Measurements from ENCODE around the gene WBP2.
A peak's percentile ranks its signal among the peaks of the same experiment; 100 is the strongest.

Gene WBP2

GRCh38 chr17:75855310-75856061 is at the start of gene WBP2:
WBP2 (minus strand) TSS chr17:75855335; CDS start chr17:75855297, 38 bp downstream.
- peak; percentile 100 for DNase-seq (ENCODE audit: low spot score)

DNA sequence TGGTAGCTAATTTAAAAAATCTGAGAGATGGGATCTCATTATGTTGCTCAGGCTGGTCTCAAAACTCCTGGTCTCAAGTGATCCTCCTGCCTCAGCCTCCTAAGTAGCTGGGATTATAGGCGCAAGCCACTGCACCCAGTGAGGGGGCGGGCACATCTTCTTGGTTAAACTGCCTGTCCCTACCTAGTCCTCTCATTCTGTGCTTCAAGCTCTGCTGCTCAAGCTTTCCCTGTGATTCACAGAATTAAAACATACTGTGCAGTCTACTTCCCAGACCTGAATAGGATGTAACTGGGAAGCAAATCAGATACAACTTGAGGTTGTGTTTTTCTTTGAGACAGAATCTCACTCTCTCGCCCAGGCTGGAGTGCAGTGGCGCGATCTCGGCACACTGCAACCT is 47.3 kb upstream of the WBP2 start:
- no peak for DNase-seq (ENCODE audit: low spot score)

DNA sequence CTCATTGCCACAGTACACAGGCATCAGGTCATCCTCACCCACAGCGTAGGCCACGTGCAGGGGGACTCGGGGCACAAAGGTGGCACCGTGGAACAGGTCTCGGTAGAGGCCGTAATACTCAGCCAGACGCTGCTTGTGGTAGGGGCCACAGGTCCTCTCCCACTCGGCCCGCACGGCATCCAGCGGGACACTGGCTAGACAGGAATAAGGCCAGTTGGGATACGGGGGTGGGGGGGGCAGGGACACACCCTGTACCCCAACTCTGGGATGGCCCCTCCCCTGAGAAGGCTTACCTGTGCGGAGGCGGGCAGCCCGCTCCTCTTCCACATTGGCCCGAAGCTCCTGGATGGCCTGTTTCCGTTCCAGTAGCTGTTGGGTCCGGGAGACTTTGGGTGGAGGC is 46.6 kb upstream of the WBP2 start:
- no peak for DNase-seq (ENCODE audit: low spot score)

DNA sequence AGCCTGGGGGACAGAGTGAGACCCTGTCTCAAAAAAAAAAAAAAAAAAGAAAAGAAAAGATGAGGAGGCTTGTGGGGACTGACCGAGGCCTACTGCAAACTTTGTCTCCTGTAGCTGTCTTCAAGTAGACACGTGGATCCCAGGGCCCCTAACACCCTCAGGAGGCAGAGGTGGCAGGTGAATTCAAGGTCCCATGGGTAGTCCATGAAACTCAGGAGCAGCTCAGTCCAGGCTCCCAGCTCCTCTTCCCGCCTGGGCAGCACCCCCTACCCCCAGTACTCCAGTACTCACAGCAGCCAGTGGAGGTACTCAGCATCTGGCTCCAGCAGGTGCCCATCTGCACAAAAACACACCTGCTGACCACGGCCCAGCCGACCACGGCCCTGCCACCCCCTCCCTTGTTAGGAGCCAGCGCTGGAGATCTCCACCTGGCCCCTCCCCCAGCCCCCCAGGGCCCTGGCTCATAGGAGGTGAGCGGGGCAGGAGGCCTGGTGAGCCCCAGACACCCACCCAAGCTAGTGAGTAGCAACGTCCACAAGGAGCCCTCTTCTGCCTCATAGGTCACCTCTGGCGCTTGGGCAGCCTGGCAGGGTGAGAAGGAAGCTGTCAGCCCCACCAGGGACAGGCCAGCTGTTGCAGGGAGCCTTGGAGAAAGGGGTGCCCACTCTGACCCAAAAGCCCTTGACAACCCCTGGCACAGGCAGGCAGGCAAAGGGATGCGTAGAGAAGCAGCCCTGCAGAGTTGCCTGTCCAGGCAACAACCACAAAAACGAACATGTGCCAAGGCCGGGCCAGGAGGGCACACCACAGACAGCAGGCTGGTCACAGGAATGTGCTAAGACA is 45.8 kb upstream of the WBP2 start:
- DNase-seq (ENCODE audit: low spot score) = no peak

DNA sequence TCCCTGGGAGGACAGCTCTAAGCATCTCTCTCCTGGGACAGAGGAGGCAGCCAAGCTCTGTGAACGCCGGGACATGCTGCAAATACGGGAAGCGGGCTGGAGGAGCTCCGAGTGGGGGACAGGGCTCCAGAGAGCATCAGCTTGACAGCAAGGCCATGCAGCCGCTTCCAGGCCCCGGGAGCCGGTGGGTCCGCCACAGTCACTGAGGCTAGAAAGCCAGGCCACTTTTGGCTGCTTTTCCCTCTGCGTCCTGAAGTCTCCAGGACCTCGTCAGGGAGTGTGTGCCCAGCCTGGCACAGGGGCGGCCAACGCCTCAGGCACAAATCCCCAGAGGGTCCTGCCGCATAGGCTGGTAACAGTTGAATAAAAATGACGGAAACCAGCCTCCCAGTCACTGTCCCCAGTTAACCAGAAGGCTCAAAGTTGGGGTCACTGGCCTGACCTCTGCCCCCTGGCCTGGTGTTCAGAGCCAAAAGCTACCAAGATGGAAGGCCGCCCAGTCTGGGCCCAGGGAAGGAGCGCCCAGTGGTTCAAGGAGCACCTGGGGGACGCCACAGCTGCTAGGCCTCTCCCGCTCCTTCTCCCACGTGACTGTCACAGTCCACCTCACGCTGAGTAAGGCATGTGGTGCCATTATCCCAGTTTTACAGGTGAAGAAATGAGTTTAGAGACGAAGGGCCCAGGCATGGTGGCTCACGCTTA is 44.8 kb upstream of the WBP2 start:
- DNase-seq (ENCODE audit: low spot score) = no peak

GRCh38 chr17:75899353-75899752 is 44.2 kb upstream of the WBP2 start:
- DNase-seq (ENCODE audit: low spot score) = no peak

GRCh38 chr17:75898791-75899190 is 43.7 kb upstream of the WBP2 start:
- no peak for DNase-seq (ENCODE audit: low spot score)

GRCh38 chr17:75898065-75898464 is 42.9 kb upstream of the WBP2 start:
- DNase-seq (ENCODE audit: low spot score) = no peak

DNA sequence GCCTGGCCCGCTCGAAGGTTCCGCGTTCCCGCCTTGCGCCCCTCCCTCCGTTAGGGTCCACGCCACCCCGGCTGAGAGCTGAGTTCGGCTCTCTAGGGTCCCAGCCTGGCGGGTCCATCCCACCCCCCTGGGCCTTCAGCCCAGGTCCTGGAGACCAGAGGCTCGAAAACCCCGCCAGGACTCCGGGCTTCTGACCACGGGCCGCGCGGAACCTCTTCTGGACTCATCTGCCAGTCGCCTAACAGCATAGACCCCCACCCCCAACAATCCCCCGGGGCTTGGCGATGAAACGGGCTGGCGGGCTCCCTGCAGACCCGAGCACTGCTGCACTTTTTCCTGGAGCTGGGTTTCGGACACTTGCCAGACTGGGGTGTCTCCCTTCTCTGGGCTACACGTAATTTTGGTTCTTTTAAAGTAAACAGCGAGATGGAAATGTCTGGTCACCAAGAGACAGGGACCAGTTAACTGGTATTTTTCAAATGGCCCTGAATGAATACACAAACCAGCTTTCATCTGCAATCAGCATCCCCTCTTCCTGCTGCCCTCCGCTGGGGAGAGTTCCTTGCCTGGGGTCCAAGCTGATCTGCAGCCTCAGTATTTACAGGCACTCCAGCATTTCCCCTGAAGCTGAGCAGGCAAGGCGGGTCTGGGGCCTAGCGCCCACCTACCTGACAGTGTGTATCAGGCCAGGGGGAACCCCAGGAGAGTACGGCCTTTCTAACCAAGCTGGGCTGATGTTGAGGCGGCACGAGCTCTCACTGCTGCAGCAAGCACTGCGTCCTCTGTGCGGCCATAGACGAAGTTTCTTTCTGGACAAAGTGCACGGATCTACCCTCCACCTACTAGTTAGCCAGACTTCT is 42.3 kb upstream of the WBP2 start:
- DNase-seq (ENCODE audit: low spot score) = no peak

DNA sequence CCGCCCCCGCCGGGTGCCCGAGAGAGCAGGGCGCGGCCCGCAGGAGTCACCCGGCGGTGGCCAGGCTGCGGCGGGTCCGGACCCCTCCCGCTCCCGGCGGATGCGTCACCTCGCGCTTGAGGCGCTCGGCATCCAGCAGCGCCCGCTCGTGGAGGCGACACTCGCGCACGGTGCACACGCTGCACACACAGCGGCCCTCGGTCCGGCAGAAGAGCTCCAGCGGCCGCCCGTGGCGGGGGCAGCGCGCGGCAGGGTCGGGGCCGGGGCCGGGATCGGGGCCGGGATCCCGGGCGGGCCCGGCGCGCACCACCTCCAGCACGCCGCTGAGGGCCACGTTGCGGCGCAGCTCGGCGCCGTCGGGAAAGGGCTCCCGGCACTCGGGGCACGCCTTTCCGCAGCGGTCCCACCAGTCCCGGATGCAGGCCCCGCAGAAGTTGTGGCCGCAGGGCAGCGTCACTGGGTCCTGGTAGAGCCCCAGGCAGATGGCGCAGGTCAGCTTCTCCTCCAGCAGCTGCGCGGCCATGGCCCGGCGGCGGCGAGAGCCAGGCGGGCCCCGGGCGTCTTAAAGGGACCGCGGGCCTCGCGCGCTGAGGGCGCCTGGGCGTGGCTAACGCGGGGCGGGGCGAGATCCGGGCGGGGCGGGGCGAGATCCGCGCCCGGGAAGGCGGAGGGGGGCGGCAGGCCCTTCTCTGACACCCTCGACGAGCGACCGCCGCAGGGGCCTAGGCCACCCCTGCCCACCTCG is 41.5 kb upstream of the WBP2 start, which contains the start of gene TRIM65:
TSS of gene TRIM65 (minus strand) at position 537 of the 745 bp plus-strand sequence. CDS start at position 523, 14 bp downstream.
- DNase-seq (ENCODE audit: low spot score) = peak; percentile 78

DNA sequence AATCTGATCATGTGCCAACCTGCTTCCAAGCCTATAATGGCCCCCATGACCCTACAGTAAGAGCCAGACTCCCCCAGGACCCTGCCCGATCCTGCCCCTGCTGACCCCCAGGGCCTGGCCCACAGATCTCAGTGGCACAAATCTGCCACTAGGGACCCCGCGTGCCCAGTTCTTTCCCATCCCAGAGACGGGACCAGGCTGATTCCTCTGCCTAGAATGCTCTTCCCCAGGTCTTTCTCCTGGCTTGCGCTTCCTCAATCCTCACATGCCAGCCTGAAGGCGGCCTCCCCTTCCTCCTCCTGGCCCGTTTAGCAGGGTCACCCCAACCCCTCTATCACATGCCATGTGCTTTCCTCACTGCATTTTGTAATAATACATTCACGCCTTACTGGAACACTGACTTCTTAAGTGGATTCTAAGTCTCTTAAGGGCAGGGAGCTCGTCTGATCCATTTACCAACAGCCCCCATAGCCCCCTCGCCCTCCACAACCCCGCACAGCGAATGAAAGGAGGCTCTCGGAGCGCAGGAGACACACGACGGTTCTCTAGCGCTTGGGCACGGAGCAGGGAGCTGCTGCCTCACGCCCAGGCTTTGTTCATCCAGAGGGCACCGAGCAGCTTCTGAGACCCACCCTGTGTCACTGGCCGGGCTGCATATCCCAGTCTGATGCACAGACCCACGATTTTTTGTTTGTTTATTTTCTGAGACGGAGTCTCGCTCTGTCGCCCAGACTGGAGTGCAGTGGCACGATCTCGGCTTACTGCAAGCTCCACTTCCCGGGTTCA is 40.4 kb upstream of the WBP2 start:
- DNase-seq (ENCODE audit: low spot score) = no peak

- DNase-seq (ENCODE audit: low spot score) = no peak
Measured at GRCh38 chr17:75894049-75894733, 39.1 kb upstream of the WBP2 start.

DNA sequence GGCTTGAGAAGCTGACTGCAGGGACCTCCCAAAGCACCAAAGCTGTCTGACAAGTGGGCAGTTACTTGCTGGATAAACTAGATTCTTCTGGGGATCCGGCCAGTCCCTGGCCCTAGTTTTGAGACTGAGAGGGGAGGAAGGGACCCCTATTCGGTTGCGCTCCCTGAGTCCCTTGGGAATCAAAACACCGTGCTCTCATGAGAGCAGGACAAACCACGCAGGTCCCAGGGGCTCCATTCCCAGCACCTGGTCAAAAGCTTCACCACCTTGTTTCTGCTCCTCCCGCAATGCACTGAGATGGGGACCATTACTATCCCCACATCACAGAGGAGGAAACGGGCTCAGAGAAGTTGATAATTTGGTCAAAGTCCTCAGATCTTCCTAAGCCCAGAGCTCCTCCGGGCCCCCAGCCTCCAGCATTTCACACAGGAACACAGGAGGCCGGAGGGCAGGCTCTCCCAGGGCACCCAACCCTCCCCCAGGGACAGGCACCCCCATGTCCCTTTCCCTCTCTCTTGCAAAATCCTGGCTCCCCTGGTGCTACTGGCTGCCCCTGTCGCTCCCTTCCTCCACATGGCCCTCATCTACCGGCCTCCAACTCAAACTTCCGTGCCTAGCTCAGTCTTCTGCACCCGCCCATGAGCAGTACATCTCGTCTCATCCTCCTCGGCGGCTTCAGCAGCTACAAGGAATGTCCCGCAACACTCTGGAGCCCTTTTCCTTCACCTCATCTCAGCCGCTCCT is 38.3 kb upstream of the WBP2 start:
- DNase-seq (ENCODE audit: low spot score) = no peak

- no peak for DNase-seq (ENCODE audit: low spot score)
Measured at GRCh38 chr17:75892556-75893224, 37.6 kb upstream of the WBP2 start.

DNA sequence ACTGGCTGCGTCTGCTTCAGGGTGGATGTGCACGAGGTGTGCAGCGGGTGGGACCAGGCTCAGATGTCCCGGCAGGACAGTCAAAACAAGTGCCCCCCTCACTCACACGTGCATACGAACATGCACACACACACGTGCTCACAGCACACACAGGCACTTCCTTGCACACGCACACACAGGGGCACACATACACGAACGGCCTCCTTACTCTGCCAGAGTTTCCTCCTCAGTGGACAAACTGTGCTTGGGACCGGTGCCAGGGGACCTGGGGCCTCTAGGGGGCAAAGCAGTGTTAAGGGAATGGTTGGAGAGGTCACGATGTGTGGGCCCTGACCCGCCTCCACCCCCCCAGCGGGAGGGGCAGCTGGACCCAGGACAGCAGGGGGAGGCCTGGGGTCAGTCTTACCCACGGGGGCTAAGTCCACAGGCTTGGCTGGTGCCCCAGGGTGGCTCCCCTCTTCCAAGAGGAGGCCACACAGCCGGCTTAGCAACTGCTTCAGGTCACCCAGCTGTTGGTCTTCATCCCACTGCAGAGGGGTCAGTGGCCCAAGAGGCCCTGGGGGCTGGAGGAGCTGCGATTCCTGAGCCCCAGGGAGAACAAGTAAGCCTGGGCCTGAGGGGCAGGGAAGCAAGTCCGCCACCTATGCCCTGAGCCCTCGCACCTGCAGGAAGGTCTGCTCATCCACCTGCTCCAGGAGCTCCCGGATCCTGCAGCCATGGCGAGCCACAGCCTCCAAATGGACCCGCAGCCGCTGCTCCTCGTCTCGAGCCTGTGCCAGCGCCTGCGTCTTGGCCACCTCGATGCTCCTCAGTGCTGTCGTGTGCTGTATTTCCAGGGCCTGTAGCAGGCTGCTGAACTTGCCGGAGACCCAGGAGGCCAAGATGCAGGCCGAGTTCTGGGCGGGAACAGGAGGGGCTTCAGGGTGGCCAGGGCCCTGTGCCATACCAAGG is 36.7 kb upstream of the WBP2 start:
- DNase-seq (ENCODE audit: low spot score) = no peak

DNA sequence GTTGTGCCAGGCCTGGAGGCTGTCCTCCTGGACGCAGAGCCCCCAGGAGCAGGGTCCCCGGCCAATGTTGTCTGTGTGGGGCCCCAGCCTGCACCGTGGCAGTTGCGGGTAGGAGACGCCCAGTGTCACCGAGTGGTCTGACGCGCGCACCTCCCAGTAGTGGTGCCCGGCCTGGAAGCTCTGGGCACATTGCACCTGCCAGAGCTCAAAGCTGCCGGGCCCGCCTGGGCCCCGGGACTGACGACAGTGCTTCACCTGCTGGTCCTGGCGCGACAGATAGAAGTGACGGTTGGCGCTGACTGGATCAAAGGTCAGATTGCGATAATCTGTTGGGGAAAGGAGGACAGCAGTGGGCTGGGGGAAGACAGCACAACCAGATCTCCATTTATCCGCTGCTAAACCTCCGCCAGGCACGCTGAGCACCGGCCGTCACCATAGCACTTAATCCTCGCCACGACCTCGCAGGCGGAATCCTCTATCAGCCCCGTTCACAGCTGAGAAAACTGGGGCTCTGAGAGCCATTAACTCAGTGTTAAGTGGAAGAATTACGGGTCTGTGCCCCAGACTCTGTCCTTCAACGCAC is 36.0 kb upstream of the WBP2 start:
- DNase-seq (ENCODE audit: low spot score) = no peak

- DNase-seq (ENCODE audit: low spot score) = no peak
Measured at GRCh38 chr17:75889454-75889853, 34.3 kb upstream of the WBP2 start.

All from pons (tissue), 1 donor.